Activated B cell treated with CpG ODN at 0.5 μM for 24 hours (primary cell): ENCODE measurements around the gene GCNT4. TPM values are rescaled to one million over a fixed set of nuclear protein-coding genes. Genes with fewer than 3 reads are reported as not detected.

Source experiments
- ATAC-seq: fragments of 200-7000 bp; cut with Tn5 transposase; one replicate; pipeline ENCODE4 v1.10.0; 2021; ENCODE audit warnings: low read depth, mild to moderate bottlenecking, moderate library complexity
- CTCF ChIA-PET: fragments of 350-600 bp; sonication (Branson Sonifier 250); formaldehyde crosslinking; loops from one replicate; lab custom pipeline; 2021; ENCODE audit warnings: antibody characterized with exemption; lab: Charles Lee
- POLR2A ChIA-PET: fragments of 350-600 bp; sonication (Branson Sonifier 250); formaldehyde crosslinking; loops from one replicate; lab custom pipeline; 2021; ENCODE audit warnings: antibody characterized with exemption; lab: Charles Lee
- DNase-seq: peaks from one replicate; pipeline ENCODE4 v3.0.0; 2022
- H3K27ac Mint-ChIP-seq: one replicate; pipeline ENCODE4 v1.8.0; 2020; ENCODE audit warnings: mixed read lengths
- H3K27me3 Mint-ChIP-seq: one replicate; pipeline ENCODE4 v1.8.0; 2021; ENCODE audit warnings: mixed read lengths
- H3K36me3 Mint-ChIP-seq: one replicate; pipeline ENCODE4 v1.8.0; 2021; ENCODE audit warnings: low read depth, mixed read lengths
- H3K4me1 Mint-ChIP-seq: one replicate; pipeline ENCODE4 v1.8.0; 2021; ENCODE audit warnings: mixed read lengths
- H3K4me3 Mint-ChIP-seq: one replicate; pipeline ENCODE4 v1.8.0; 2020; ENCODE audit warnings: mild to moderate bottlenecking, mixed read lengths
- H3K9me3 Mint-ChIP-seq: one replicate; pipeline ENCODE4 v1.8.0; 2020; ENCODE audit warnings: mixed read lengths
- intact Hi-C: fragments of 100-400 bp; cut with micrococcal nuclease; formaldehyde crosslinking; loops from one replicate; pipeline ENCODE4 v1.15.1; 2024
- total RNA-seq: library from RNA; stranded (reverse); gene quantifications from 2 replicates; pipeline ENCODE4 v1.2.3, GENCODE V29; 2022
- TF ChIP-seq, protein P1 (sequence below): fragments of 200-600 bp; IDR thresholded peaks from one replicate; pipeline ENCODE4 v1.8.0; 2022; ENCODE audit warnings: antibody characterized with exemption, mild to moderate bottlenecking

Gene GCNT4
- total RNA-seq, 1 donor from 2014 or later = not detected

DNA sequence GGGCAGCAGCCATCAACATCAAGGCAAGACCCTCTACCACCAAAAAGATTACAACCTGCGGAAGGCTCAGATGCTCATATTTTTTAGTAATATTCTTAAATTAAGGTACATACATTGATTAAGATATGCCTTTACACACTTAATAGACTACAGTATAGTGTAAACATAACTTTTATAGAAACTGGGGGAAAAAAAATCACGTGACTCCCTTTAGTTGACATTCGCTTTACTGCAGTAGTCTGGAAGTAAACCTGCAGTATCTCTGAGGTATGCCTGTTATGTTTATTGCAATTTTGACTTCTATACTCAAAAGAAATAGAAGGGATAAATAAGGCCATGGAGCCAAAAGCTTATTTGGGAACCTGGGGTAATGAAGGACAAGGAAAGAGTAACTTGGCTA lies 15.1 kb upstream of the GCNT4 start:
- no peak for ATAC-seq
- POLR2A ChIA-PET = no interaction called here
- no peaks in the 10 kb centered on the region for H3K36me3 Mint-ChIP-seq
- TF ChIP-seq, protein P1, sequence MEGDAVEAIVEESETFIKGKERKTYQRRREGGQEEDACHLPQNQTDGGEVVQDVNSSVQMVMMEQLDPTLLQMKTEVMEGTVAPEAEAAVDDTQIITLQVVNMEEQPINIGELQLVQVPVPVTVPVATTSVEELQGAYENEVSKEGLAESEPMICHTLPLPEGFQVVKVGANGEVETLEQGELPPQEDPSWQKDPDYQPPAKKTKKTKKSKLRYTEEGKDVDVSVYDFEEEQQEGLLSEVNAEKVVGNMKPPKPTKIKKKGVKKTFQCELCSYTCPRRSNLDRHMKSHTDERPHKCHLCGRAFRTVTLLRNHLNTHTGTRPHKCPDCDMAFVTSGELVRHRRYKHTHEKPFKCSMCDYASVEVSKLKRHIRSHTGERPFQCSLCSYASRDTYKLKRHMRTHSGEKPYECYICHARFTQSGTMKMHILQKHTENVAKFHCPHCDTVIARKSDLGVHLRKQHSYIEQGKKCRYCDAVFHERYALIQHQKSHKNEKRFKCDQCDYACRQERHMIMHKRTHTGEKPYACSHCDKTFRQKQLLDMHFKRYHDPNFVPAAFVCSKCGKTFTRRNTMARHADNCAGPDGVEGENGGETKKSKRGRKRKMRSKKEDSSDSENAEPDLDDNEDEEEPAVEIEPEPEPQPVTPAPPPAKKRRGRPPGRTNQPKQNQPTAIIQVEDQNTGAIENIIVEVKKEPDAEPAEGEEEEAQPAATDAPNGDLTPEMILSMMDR = no peak
- H3K9me3 Mint-ChIP-seq = no peaks in the 10 kb centered on the region
- no peak for DNase-seq
- H3K4me3 Mint-ChIP-seq = no peak overlapping the region
- H3K27me3 Mint-ChIP-seq = peaks cover 7% of the 10 kb centered on the region
- H3K27ac Mint-ChIP-seq = no peak overlapping the region
- intact Hi-C loops = no loop called here
- H3K4me1 Mint-ChIP-seq = no peaks in the 10 kb centered on the region
- CTCF ChIA-PET = no interaction called here

DNA sequence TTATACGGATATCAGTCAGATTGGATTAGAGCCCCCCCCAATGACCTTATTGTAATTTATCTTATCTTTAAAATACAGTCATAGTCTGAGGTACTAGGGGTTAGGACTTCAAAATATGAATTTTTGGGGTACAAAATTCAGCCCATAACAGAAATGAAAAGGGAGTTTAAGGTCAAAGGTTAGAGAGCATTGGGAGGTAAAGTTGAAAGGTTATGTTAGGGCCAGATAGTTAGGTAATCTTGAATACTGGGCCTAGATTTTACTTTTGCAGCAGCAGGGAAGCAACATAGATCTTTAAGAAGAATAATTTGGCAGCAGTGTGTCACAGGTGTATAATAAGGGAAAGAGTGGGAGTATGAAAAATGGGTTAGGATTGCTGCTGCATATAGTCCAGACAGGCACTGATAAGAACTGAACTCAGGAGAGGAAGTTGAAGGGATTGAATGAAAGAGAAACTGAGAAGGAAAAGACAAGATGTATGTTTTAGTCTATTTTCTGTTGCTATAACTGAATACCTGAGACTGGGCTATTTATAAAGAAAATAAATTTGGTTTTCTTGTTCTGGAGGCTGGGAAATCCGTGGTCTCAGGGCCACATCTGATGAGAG lies 10.7 kb upstream of the GCNT4 start:
- ChIA-PET CTCF (no interaction called here), POLR2A (no interaction called here)
- ATAC-seq (no peak), DNase-seq (no peak)
- TF ChIP-seq, protein P1 = no peak
- Mint-ChIP-seq H3K4me1 (no peaks in the 10 kb centered on the region), H3K27ac (no peak overlapping the region), H3K27me3 (peaks cover 6% of the 10 kb centered on the region), H3K36me3 (no peaks in the 10 kb centered on the region), H3K4me3 (no peak overlapping the region), H3K9me3 (no peaks in the 10 kb centered on the region)
- intact Hi-C loops = no loop called here

DNA sequence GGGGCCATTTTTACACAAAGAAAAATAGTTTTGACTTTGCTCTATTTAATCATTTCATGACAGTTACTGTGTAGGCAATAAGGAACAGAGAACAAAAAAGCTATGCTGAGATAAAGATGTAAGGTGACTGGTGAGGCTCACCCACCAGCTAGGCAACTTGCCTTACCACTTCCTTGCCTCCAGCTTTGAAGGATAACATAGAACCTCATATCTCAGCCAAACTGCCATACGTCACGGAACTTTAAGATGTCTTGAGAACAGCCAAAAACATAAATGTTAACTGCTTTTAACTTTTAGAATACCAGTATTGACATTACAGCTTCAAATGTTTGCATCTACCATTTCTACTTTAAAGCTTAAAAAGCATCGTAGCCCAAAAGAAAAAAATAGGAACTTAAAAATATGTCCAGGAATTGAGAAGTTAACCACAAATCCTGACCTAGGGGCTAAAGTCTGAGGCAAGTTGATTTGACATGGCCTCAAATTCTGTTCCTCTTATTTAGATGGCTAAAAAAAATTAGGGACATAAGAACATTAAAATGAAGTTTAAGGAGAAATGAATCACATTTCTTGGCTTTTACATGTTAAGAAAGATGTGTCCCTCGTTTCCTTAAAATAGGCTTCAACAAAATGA lies 7.7 kb upstream of the GCNT4 start:
- TF ChIP-seq, protein P1 = no peak
- H3K27ac Mint-ChIP-seq = no peak overlapping the region
- H3K9me3 Mint-ChIP-seq = no peaks in the 10 kb centered on the region
- DNase-seq (no peak), ATAC-seq (no peak)
- POLR2A ChIA-PET = no interaction called here
- no peaks in the 10 kb centered on the region for H3K36me3 Mint-ChIP-seq
- peaks cover 17% of the 10 kb centered on the region for H3K27me3 Mint-ChIP-seq
- no peak overlapping the region for H3K4me3 Mint-ChIP-seq
- no peaks in the 10 kb centered on the region for H3K4me1 Mint-ChIP-seq
- intact Hi-C loops = loop anchor here (10.0 kb wide), 2 partner anchors 175 to 1115 kb away; partner anchors contain the start of gene ANKRD31
- CTCF ChIA-PET = interaction anchor here (1.5 kb wide), 1 partner anchor 10 kb away, joined by 3 read pairs; no protein-coding TSS in a partner anchor

DNA sequence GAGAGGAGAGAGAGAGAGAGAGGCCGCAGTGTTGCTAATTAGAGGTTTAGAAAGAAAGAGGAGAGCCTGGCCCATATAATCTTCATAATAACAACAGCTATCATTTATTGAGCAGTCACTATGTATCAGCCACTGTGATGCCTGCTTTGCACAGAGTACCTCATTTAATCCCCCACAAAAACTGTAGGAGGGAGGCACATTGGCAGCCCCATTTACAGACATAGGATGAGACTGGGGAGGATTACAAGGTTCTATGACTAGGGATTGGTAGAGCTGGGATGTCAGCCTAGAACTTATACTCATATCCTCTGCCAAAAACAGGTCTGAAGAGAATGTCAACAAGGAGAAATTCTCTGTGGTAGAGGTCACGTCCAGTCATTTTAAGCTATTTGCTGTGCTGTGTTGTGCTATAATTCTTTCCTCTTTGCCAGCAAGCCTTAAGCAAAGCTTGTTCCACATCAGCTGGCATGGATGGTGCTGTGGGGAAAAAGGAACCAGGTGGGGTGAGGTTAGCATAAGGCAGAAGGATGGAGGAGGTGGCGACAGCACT lies 6.7 kb upstream of the GCNT4 start:
- peaks cover 26% of the 10 kb centered on the region for H3K27me3 Mint-ChIP-seq
- no peak for DNase-seq
- no peak for ATAC-seq
- no peak overlapping the region for H3K4me3 Mint-ChIP-seq
- H3K9me3 Mint-ChIP-seq = no peaks in the 10 kb centered on the region
- ChIA-PET POLR2A (no interaction called here), CTCF (interaction anchor here (1.5 kb wide), 1 partner anchor 9 kb away, joined by 3 read pairs; no protein-coding TSS in a partner anchor)
- TF ChIP-seq, protein P1 = no peak
- no peaks in the 10 kb centered on the region for H3K36me3 Mint-ChIP-seq
- H3K4me1 Mint-ChIP-seq = no peaks in the 10 kb centered on the region
- H3K27ac Mint-ChIP-seq = no peak overlapping the region
- intact Hi-C loops = loop anchor here (10.0 kb wide), 2 partner anchors 176 to 1116 kb away; partner anchors contain the start of gene ANKRD31

DNA sequence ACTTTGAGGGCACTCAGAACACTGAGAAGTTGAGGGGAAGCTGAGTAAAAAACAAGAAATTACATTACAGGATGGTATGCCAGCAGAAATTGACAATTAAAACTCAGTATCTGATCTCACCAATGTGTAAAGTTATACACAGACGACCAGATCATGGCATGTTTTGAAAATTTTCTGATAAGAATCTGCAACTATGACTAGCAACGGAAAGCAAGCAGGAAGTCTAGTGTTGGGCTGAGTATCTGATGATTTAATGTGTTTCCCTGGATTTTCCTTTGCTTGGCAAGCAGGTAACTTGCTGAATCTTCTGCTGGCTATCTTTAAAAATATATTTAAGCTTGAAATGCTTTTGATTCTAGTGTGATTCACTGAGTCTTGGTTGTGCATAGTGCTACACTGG lies 5.2 kb upstream of the GCNT4 start:
- ChIA-PET POLR2A (no interaction called here), CTCF (no interaction called here)
- H3K27ac Mint-ChIP-seq = no peak overlapping the region
- peaks cover 4% of the 10 kb centered on the region for H3K4me1 Mint-ChIP-seq
- TF ChIP-seq, protein P1 = no peak
- no peaks in the 10 kb centered on the region for H3K36me3 Mint-ChIP-seq
- no peak for DNase-seq
- intact Hi-C loops = loop anchor here (10.0 kb wide), 2 partner anchors 177 to 1117 kb away; partner anchors contain the start of gene ANKRD31
- ATAC-seq = no peak
- H3K4me3 Mint-ChIP-seq = no peak overlapping the region
- H3K9me3 Mint-ChIP-seq = no peaks in the 10 kb centered on the region
- H3K27me3 Mint-ChIP-seq = peaks cover 30% of the 10 kb centered on the region
